Measurements from ENCODE around the gene CDCA4. TPM values are rescaled to one million over a fixed set of nuclear protein-coding genes. Genes with fewer than 3 reads are reported as not detected.
A peak's percentile ranks its signal among the peaks of the same experiment; 100 is the strongest.

CDCA4 gene
- total RNA-seq, 4 donors from 2014 or later = 5.8 to 7.8 (median 6.2) TPM

DNA sequence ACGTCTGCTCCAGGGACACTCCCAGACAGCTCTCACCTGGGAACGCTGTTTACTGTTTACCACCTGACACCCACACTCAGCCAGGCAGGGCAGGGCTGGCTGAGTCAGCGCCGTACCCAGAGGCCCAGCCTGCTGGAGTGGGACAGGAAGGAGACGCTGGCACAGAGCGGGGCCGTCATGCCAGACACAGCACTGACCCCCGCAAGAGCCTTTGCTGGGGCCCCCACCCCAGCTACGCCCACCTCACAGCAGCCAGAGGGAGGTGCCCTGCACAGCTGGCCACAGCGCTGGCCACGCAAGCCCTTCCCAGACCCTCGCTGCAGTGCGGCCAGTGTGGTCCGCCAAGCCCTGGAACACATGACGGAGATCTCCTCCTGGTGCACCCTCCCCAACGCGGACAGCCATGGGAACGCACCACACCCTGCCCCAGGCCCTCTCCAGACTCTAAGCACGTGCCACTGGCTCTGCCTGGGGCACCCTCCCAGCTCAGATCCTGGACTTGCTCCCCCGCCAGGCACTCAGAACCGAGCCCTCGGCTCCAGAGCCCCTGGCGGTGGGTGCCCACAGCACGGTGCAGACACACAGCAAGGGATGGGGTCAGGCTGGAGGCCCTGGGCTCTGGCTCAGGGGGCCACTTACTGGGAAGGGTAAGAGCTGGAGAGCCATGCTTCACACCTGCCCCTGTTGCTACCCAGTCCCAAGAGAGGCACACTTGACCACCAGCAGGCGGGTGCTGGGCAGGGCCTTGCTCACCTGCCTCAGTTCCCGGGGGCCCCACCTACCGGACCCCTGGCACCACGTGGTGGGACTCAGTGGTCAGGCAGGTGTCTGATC, 48.4 kb downstream of the CDCA4 start:
- Histone ChIP-seq H3K4me1 (peaks cover 13 to 100% (median 87%) of the 10 kb centered on the region in 3 donors), H3K27me3 (no peaks in the 10 kb centered on the region), H3K27ac (peak overlapping the region; percentile 90 to 98 (median 95)), H3K36me3 (no peaks in the 10 kb centered on the region), H3K9me3 (no peaks in the 10 kb centered on the region), H3K4me3 (peak overlapping the region in 1 of 2 donors; percentile 12)
- 20% methylated on average over 1 of the region's 28 CpGs; no CpG with 5 or more reads in 1 of the 2 donors for WGBS, 2 donors (ENCODE audit: low coverage in 1 of 2)
- ATAC-seq = peak; percentile 42
- TF ChIP-seq, protein P1, sequence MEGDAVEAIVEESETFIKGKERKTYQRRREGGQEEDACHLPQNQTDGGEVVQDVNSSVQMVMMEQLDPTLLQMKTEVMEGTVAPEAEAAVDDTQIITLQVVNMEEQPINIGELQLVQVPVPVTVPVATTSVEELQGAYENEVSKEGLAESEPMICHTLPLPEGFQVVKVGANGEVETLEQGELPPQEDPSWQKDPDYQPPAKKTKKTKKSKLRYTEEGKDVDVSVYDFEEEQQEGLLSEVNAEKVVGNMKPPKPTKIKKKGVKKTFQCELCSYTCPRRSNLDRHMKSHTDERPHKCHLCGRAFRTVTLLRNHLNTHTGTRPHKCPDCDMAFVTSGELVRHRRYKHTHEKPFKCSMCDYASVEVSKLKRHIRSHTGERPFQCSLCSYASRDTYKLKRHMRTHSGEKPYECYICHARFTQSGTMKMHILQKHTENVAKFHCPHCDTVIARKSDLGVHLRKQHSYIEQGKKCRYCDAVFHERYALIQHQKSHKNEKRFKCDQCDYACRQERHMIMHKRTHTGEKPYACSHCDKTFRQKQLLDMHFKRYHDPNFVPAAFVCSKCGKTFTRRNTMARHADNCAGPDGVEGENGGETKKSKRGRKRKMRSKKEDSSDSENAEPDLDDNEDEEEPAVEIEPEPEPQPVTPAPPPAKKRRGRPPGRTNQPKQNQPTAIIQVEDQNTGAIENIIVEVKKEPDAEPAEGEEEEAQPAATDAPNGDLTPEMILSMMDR (IDR thresholded peaks at IDR 0.05) = peak in 1 of 4 experiments; percentile 35
- peak in 1 of 2 donors; percentile 22 for TF ChIP-seq POLR2A (IDR thresholded peaks at IDR 0.05)
- no peak for TF ChIP-seq EP300 (IDR thresholded peaks at IDR 0.05)
- peak; percentile 46 for TF ChIP-seq POLR2AphosphoS5 (IDR thresholded peaks at IDR 0.05)

DNA sequence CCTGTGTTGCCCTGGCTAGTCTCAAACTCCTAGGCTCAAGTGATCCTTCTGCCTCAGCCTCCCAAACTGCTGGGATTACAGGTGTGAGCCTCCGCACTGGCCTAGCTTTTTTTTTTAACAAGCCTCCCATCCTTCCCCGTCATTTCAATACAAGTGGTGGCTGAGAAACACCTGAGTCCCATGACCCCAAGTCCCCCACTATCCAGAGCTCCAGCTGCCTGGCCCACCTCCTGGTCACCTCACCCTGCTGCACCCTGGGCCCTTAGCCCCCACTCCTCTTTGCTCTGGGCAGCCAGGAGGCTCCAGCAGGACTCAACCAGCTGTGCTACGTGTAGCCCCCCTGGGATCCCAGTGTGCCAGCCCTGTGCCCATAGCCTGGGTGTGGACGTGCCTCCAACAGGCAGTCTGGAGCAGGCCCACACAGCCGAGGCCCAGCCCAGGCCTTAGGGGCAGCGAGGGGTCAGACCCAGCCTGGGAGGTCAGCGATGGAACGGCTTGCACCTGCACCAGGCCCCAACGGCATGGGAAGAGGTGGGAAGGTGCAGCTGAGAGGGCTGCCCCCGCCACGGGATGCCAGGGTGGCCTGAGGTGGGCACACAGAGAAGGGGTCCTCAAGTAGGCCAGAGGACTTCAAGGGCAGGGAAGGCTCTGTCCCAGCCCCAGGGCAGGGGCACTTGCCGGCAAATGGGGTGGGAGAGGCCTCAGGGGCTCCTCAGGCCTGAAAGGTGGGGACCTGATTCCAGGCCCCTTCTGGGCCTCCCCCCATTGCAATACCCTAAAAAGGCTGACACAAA, 49.2 kb downstream of the CDCA4 start:
- Histone ChIP-seq H3K9me3 (no peaks in the 10 kb centered on the region), H3K4me3 (no peak overlapping the region), H3K27me3 (no peaks in the 10 kb centered on the region), H3K4me1 (peaks cover 13 to 100% (median 87%) of the 10 kb centered on the region in 3 donors), H3K27ac (peak overlapping the region; percentile 90 to 98 (median 95)), H3K36me3 (no peaks in the 10 kb centered on the region)
- TF ChIP-seq EP300 (IDR thresholded peaks at IDR 0.05) = no peak
- TF ChIP-seq, protein P1 (IDR thresholded peaks at IDR 0.05) = no peak
- no peak for TF ChIP-seq POLR2A (IDR thresholded peaks at IDR 0.05)
- no peak for TF ChIP-seq POLR2AphosphoS5 (IDR thresholded peaks at IDR 0.05)
- 93 to 100% methylated on average over 1 to 2 of the region's 12 CpGs for WGBS, 2 donors (ENCODE audit: low coverage in 1 of 2)
- no peak for ATAC-seq

DNA sequence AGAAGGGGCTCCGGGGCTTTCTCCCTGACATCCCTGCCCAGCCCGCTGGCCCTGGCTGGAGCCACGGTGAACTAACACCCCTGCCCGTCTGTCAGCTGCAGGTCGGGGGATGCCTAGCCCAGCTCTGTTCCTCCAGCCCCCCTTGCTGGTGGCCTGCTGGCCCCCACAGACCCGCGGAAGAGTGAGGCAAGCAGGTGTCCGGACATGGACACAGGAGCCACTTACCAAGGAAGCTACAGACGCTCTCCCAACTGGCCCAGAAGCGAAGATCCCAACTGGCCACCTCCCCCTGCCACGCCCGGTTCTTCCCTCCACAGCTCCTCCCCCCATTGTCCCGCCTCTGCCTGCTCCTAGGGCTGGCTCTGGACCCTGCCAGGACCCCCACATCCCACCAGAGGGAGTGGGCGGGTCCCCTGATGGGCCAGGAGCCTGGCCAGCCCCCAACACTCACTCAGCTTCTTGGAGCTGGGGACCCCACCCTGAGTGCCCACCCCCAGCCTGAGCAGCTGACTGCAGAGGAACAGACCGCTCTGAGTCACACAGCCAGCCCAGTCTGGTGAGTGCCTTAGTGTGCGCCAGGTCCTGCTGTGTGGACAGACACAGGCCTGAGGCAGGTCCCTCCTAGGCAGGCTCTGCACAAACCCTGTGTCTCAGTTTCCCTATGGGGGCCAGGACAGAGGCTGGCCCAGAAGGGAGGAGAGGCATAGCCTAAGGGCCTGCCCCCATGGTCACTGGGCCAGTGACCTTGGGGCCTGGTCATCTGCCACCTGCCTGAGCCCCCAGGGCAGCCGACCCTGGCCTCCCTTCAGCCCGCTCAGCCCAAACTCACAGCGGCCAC, 50.4 kb downstream of the CDCA4 start:
- Histone ChIP-seq H3K27me3 (no peaks in the 10 kb centered on the region), H3K4me3 (peak overlapping the region; percentile 39 to 62), H3K36me3 (no peaks in the 10 kb centered on the region), H3K4me1 (peaks cover 9 to 100% (median 81%) of the 10 kb centered on the region in 3 donors), H3K27ac (peak overlapping the region; percentile 90 to 98 (median 95)), H3K9me3 (no peaks in the 10 kb centered on the region)
- TF ChIP-seq EP300 (IDR thresholded peaks at IDR 0.05) = no peak
- TF ChIP-seq, protein P1 (IDR thresholded peaks at IDR 0.05) = peak in 1 of 4 experiments; percentile 6
- peak; percentile 38 to 50 for TF ChIP-seq POLR2A (IDR thresholded peaks at IDR 0.05)
- peak; percentile 75 for TF ChIP-seq POLR2AphosphoS5 (IDR thresholded peaks at IDR 0.05)
- WGBS, 2 donors (ENCODE audit: low coverage in 1 of 2) = 28 to 57% methylated on average over 2 to 5 of the region's 19 CpGs
- ATAC-seq = peak; percentile 54

- no peak for TF ChIP-seq POLR2AphosphoS5 (IDR thresholded peaks at IDR 0.05)
- TF ChIP-seq, protein P1 (IDR thresholded peaks at IDR 0.05) = no peak
- TF ChIP-seq POLR2A (IDR thresholded peaks at IDR 0.05) = no peak
- TF ChIP-seq EP300 (IDR thresholded peaks at IDR 0.05) = no peak
- Histone ChIP-seq H3K27me3 (no peaks in the 10 kb centered on the region), H3K27ac (peak overlapping the region; percentile 90 to 98 (median 95)), H3K4me1 (peaks cover 9 to 98% (median 75%) of the 10 kb centered on the region in 3 donors), H3K9me3 (no peaks in the 10 kb centered on the region), H3K4me3 (peak overlapping the region; percentile 39 to 62), H3K36me3 (no peaks in the 10 kb centered on the region)
- WGBS, 2 donors (ENCODE audit: low coverage in 1 of 2) = 83% methylated on average over 1 of the region's 10 CpGs; no CpG with 5 or more reads in 1 of the 2 donors
- no peak for ATAC-seq
These were observed 51.1 kb downstream of the CDCA4 start for GRCh38 chr14:104969741-104970230.
